Retina (tissue), 1 donor: ENCODE data around the gene GIMAP7.
"Not testable (repeated sequence)": the region's sequence is repeated elsewhere in the genome, so short reads cannot be mapped to it uniquely, and the experiment has no call there.

Source experiments
- DNase-seq: peaks from one replicate; pipeline ENCODE4 v3.0.0-alpha.2; 2016

The GIMAP7 gene

GRCh38 chr7:150515248-150516147 is 826 bp downstream of the GIMAP7 start:
- DNase-seq: no peak

GRCh38 chr7:150516956-150517745 is 2.5 kb downstream of the GIMAP7 start:
- DNase-seq: no peak

GRCh38 chr7:150519310-150519709 is 4.6 kb downstream of the GIMAP7 start:
- no peak for DNase-seq

GRCh38 chr7:150520145-150520544 is 5.5 kb downstream of the GIMAP7 start:
- DNase-seq: no peak

GRCh38 chr7:150522931-150523330 is 8.3 kb downstream of the GIMAP7 start:
- not testable (repeated sequence) for DNase-seq

- no peak for DNase-seq
These were observed 9.3 kb downstream of the GIMAP7 start for GRCh38 chr7:150524018-150524417.

GRCh38 chr7:150531704-150532103 is 17.0 kb downstream of the GIMAP7 start:
- no peak for DNase-seq

GRCh38 chr7:150538259-150538658 is 23.6 kb downstream of the GIMAP7 start:
- no peak for DNase-seq

GRCh38 chr7:150553163-150553562 is 38.5 kb downstream of the GIMAP7 start:
- DNase-seq: no peak

GRCh38 chr7:150556521-150557138 is 42.0 kb downstream of the GIMAP7 start:
- DNase-seq: no peak

- no peak for DNase-seq
These were observed 45.8 kb downstream of the GIMAP7 start for GRCh38 chr7:150560486-150560885.

- DNase-seq: no peak
These were observed 48.2 kb downstream of the GIMAP7 start for GRCh38 chr7:150562919-150563318.

- no peak for DNase-seq
These were observed 49.3 kb downstream of the GIMAP7 start for GRCh38 chr7:150564006-150564405.

GRCh38 chr7:150564566-150564965 is 49.9 kb downstream of the GIMAP7 start:
- no peak for DNase-seq

GRCh38 chr7:150565239-150565638 is 50.6 kb downstream of the GIMAP7 start:
- no peak for DNase-seq

GRCh38 chr7:150566123-150566522 is 51.5 kb downstream of the GIMAP7 start:
- DNase-seq: no peak

- no peak for DNase-seq
These were observed 51.9 kb downstream of the GIMAP7 start for GRCh38 chr7:150566572-150566971.

GRCh38 chr7:150567169-150567568 is 52.5 kb downstream of the GIMAP7 start, which contains the start of gene GIMAP4:
Gene GIMAP4 (plus strand): TSS chr7:150567390. CDS start chr7:150569902, 2,512 bp downstream.
- no peak for DNase-seq

- no peak for DNase-seq
These were observed 53.2 kb downstream of the GIMAP7 start for GRCh38 chr7:150567871-150568301.

GRCh38 chr7:150568714-150569113 is 54.0 kb downstream of the GIMAP7 start:
- DNase-seq: no peak

- no peak for DNase-seq
These were observed 54.7 kb downstream of the GIMAP7 start for GRCh38 chr7:150569245-150569955.
